NCI-H526 (cell line): Measurements from ENCODE around the gene CNN2.
A peak's percentile ranks its signal among the peaks of the same experiment; 100 is the strongest.

Source experiments
- DNase-seq, 2 experiments: peaks; one replicate each; lab custom pipeline; 2025; lab: John Stamatoyannopoulos, UW

The CNN2 gene

GRCh38 chr19:1065606-1066109, 39.2 kb downstream of the CNN2 start:
- no peak for DNase-seq

GRCh38 chr19:1066251-1066747, 39.9 kb downstream of the CNN2 start:
- no peak for DNase-seq

GRCh38 chr19:1066748-1067340, 40.4 kb downstream of the CNN2 start, which contains the start of gene ARHGAP45:
Gene ARHGAP45, plus strand, starts transcription at chr19:1067167. Its CDS starts 239 bp downstream, at chr19:1067406.
- DNase-seq: no peak

- no peak for DNase-seq
Measured at GRCh38 chr19:1067341-1067957, 41.0 kb downstream of the CNN2 start.

- no peak for DNase-seq
Measured at GRCh38 chr19:1068009-1069001, 41.9 kb downstream of the CNN2 start.

GRCh38 chr19:1069009-1069779, 42.8 kb downstream of the CNN2 start:
- no peak for DNase-seq

GRCh38 chr19:1070576-1070930, 44.1 kb downstream of the CNN2 start:
- DNase-seq: no peak

GRCh38 chr19:1070931-1071791, 44.8 kb downstream of the CNN2 start:
- DNase-seq: no peak

- DNase-seq: no peak
Measured at GRCh38 chr19:1072371-1073015, 46.1 kb downstream of the CNN2 start.

- no peak for DNase-seq
Measured at GRCh38 chr19:1073063-1073955, 46.9 kb downstream of the CNN2 start.

GRCh38 chr19:1073956-1074517, 47.6 kb downstream of the CNN2 start:
- no peak for DNase-seq

- DNase-seq: peak in 1 of 2 experiments; percentile 81
Measured at GRCh38 chr19:1074544-1075283, 48.3 kb downstream of the CNN2 start.

- DNase-seq: no peak
Measured at GRCh38 chr19:1076046-1076386, 49.6 kb downstream of the CNN2 start.

- DNase-seq: no peak
Measured at GRCh38 chr19:1076951-1077350, 50.5 kb downstream of the CNN2 start.

GRCh38 chr19:1079566-1080111, 53.2 kb downstream of the CNN2 start:
- peak in 1 of 2 experiments; percentile 71 for DNase-seq

- no peak for DNase-seq
Measured at GRCh38 chr19:1080360-1081161, 54.2 kb downstream of the CNN2 start.
